HG03521 (cell line): ENCODE data around the gene SYK.
"Not testable (repeated sequence)": the region's sequence is repeated elsewhere in the genome, so short reads cannot be mapped to it uniquely, and the experiment has no call there.

Source experiments
- ATAC-seq: cut with Tn5 transposase; IDR thresholded peaks from one replicate; pipeline ENCODE4 v1.9.1; 2021; ENCODE audit warnings: mild to moderate bottlenecking, moderate library complexity; ENCODE audit not compliant: unreplicated experiment

SYK gene

DNA sequence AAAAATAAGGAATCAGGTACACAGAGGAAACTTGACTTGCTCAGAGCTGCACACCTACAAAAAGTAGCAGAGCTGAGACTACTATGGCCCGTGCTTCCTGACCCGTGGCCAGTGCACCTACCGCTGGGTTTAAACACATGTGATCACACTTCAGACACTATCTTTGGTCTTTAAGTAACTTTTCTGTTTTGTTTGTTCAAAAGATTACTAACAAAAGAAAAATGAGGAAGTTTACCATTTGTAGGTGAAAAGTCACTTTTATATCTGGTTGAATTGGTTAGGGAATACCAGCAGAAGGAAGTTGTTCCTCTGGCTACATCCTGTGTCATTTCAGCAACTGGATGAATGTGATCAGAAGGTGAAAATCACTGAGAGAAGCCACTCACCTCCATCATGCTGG is 6.5 kb upstream of the SYK start:
- ATAC-seq, result no peak

- ATAC-seq, result no peak
Observed at GRCh38 chr9:90795871-90796317, 5.7 kb upstream of the SYK start.

DNA sequence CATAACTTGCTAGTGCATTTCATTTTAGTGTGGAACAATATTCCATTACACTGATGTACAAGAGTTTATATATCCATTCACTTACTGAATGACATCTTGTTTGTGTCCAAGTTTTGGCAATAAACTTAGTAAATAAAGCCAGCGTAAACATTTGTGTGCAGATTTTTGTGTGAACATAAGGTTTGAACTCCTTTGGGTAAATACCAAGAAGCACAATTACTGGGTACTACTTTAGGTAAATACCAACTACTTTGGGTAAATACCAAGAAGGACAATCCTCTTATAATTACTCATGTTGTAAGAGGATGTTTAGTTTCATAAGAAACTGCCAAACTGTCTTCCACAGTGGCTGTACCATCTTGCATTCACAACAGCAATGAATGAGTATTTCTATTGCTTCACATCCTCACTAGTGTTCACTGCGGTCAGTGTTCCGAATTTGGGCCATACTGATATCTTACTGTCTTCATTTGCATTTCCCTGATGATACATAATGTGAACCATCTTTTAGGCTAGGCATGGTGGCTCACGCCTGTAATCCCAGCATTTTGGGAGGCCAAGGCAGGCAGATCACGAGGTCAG is 2.3 kb upstream of the SYK start:
- no peak for ATAC-seq

DNA sequence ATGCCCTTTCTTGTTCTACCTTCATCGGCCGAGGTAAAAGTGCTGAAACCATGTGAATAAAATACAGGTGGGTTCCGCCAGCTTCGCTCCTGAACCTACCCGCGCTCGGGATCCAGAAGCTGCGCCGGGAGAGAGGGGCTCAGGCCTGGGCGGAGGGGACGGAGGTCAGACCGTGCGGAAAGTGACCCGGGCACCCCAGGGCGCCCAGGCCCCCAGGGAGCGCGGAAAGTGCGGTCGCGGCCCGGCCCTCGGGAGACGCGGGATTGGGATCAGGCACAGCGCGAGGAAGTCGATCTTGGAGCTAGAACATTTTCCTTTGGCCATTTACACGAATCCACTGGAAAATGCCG is 329 bp downstream of the SYK start:
- ATAC-seq, result no peak

GRCh38 chr9:90802386-90802985 is 867 bp downstream of the SYK start:
- no peak for ATAC-seq

- ATAC-seq, result no peak
Observed at GRCh38 chr9:90803860-90804593, 2.4 kb downstream of the SYK start.

- ATAC-seq, result no peak
Observed at GRCh38 chr9:90805006-90805996, 3.7 kb downstream of the SYK start.

GRCh38 chr9:90807006-90807405 is 5.4 kb downstream of the SYK start:
- ATAC-seq, result no peak

GRCh38 chr9:90808398-90808797 is 6.8 kb downstream of the SYK start:
- no peak for ATAC-seq

DNA sequence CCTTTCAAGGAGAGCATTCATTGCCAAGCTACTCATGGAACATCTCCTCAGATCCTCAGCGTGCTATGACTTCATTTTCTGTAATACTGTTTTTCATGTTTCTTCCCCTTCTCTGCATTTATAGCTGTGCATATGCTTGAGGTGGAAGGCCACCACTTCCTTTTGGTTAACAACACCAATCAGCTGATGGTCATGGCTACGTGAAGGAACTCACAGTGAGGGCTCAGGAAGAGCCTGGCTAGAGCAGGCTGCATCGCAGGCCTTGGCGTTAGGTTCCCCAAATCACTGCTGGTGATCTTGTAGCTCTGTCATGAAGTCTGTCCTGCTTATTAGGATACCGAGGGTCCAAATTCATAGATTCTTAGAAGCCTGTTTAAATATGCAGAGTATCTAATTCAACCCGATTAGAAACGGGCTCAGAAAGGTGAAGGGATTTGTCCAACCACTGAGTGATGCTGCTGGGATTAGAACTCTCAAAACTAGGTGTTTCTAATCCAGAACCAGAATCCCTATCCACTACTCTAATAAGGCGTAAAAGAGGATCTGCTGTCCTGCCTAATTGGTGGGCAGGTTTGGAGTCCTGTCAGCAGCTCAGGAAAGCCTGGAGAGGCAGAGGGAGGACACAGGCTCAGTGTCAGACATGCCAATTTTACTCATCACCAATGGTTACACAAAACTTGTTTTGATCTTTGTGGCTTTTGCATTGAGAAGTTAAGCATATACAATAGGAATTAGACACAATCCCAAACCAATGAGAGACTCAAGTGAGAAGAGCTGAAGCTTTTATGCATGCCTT is 7.5 kb downstream of the SYK start:
- no peak for ATAC-seq

DNA sequence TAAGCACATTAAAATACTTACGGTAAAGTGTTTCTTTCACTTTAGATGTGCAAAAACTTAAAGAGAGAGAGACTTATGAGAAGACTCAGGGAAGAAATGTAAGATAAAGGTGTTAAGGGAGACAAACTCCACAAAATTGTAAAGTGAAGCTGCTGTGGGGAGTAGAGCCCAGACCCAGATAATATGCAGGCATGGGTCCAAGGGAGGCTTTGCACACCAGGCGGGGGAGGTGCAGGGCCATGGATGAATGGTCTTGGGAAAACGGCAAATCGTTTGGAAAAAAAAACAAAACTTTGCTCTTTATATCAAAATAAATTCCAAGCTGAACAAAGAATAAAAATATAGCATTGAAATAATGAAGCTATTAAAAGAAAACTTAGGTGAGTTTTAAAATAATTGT is 9.1 kb downstream of the SYK start:
- ATAC-seq, result no peak

DNA sequence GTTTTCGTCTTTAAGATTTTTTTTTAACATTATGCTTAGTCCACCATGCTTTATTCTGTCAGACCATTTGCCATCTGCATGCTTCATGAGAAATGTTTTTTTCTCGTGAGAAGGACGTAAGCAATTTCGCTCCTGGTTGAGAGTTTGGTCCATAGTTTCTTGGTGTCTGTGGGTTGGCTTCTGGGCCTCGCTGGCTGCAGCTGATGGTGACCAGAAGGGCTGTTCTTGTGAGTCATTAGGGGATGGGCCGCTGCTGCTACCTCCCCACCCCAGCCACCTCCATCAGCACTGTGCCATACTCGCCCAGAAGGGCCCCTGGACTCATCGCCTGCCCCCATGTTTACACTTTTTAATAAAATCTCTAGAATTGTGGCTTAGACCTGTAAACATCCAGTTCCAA is 11.4 kb downstream of the SYK start:
- no peak for ATAC-seq

DNA sequence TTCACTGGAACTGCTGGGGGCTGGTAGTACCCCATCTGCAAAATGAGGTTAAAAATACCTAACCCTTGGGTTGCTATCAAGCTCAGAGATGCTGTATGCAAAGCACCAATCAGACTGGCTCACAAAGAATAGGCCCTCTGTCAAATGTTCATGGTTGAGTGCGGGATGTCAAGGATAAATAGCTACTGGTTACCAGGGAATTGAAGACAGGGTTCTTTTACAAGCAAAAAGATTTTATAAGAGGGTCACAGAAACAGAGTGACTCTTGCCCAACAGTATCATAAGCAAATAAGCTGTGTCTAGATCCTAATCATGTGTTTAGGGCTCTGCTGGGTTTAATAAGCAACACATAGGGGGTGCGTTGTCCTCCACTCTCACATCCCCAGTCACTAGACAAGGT is 11.9 kb downstream of the SYK start:
- ATAC-seq, result no peak

DNA sequence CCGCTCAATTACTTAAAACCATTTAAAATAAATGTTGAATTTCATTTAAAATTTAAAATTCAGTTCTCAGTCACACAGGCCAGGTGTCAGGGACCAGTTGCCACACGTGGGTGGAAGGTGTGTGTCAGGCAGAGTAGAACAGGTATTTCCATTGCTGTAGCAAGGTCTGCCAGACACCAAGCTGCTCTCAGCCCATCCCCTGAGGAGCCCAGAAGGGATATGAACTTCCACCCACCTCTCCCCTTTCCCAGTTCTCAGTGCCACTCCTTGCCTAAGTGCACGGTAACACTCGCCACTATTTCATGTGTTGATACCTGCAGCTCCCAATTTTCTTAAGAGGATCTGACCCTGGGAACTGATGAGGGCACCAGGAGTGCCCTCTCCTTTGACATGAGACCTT is 12.7 kb downstream of the SYK start:
- no peak for ATAC-seq

GRCh38 chr9:90815183-90815943 is 13.7 kb downstream of the SYK start:
- no peak for ATAC-seq

GRCh38 chr9:90815944-90816357 is 14.3 kb downstream of the SYK start:
- ATAC-seq, result no peak

DNA sequence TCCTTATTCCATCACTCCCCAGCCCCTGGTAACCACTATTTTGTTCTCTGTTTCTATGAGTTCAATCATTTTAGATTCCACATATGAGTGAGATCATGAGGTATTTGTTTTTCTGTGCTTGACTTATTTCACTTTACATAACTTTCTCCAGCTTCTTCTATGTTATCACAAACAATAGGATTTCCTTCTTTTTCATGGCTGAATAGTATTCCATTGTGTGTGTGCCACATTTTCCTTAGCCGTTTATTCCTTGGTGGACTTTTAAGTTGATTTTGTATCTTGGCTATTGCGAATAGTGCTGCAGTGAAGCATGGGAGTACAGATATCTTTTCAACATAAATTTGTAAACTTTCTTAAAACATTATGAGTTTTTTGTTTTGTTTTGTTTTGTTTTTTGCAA is 15.1 kb downstream of the SYK start:
- ATAC-seq, result no peak

GRCh38 chr9:90818279-90818678 is 16.7 kb downstream of the SYK start:
- ATAC-seq, result no peak

GRCh38 chr9:90820406-90820805 is 18.8 kb downstream of the SYK start:
- not testable (repeated sequence) for ATAC-seq

GRCh38 chr9:90821236-90821635 is 19.6 kb downstream of the SYK start:
- ATAC-seq, result not testable (repeated sequence)
